ENCODE results near the gene MGAT5B. TPM values are rescaled to one million over a fixed set of nuclear protein-coding genes. Genes with fewer than 3 reads are reported as not detected.

MGAT5B gene
- total RNA-seq, 6 experiments from 2014 or later, result 0.16 TPM; not detected in 5

GRCh38 chr17:76932402-76933333 lies 64.5 kb downstream of the MGAT5B start:
- DNase-seq, result no peak
- 67% methylated on average over 6 of the region's 36 CpGs for WGBS (ENCODE audit: insufficient coverage, low coverage, low lambda C conversion rate, missing lambda C conversion rate)
- Histone ChIP-seq H3K9me3 (no peaks in the 10 kb centered on the region), H3K4me3 (no peak overlapping the region), H3K36me3 (no peaks in the 10 kb centered on the region), H3K4me1 (no peaks in the 10 kb centered on the region), H3K27ac (no peak overlapping the region), H3K27me3 (no peaks in the 10 kb centered on the region)
- no peak for ATAC-seq
- intact Hi-C loops (cut with DNase I), result no loop called here
- TF ChIP-seq POLR2A (IDR thresholded peaks at IDR 0.05) (no peak), CTCF (IDR thresholded peaks at IDR 0.05) (no peak)

GRCh38 chr17:76934561-76935320 lies 66.5 kb downstream of the MGAT5B start:
- Histone ChIP-seq H3K27me3 (no peaks in the 10 kb centered on the region), H3K4me3 (no peak overlapping the region), H3K36me3 (no peaks in the 10 kb centered on the region), H3K4me1 (no peaks in the 10 kb centered on the region), H3K27ac (no peak overlapping the region), H3K9me3 (no peaks in the 10 kb centered on the region)
- WGBS (ENCODE audit: insufficient coverage, low coverage, low lambda C conversion rate, missing lambda C conversion rate), result 40% methylated on average over 9 of the region's 12 CpGs
- ATAC-seq (no peak), DNase-seq (no peak)
- TF ChIP-seq POLR2A (IDR thresholded peaks at IDR 0.05), result no peak
- no peak for TF ChIP-seq CTCF (IDR thresholded peaks at IDR 0.05)
- intact Hi-C loops (cut with DNase I), result no loop called here

GRCh38 chr17:76935331-76935730 lies 67.1 kb downstream of the MGAT5B start:
- TF ChIP-seq POLR2A (IDR thresholded peaks at IDR 0.05), result no peak
- TF ChIP-seq CTCF (IDR thresholded peaks at IDR 0.05), result no peak
- Histone ChIP-seq H3K4me1 (no peaks in the 10 kb centered on the region), H3K9me3 (no peaks in the 10 kb centered on the region), H3K4me3 (no peak overlapping the region), H3K27ac (no peak overlapping the region), H3K36me3 (no peaks in the 10 kb centered on the region), H3K27me3 (no peaks in the 10 kb centered on the region)
- 64% methylated on average over 3 of the region's 3 CpGs for WGBS (ENCODE audit: insufficient coverage, low coverage, low lambda C conversion rate, missing lambda C conversion rate)
- no peak for DNase-seq
- ATAC-seq, result no peak
- intact Hi-C loops (cut with DNase I), result no loop called here

- 56% methylated on average over 2 of the region's 2 CpGs for whole genome bisulfite sequencing (ENCODE audit: insufficient coverage, low coverage, low lambda C conversion rate, missing lambda C conversion rate)
- Histone ChIP-seq H3K4me3 (no peak overlapping the region), H3K4me1 (no peaks in the 10 kb centered on the region), H3K27me3 (no peaks in the 10 kb centered on the region), H3K27ac (no peak overlapping the region), H3K36me3 (no peaks in the 10 kb centered on the region), H3K9me3 (no peaks in the 10 kb centered on the region)
- no peak for ATAC-seq
- intact Hi-C loops (cut with DNase I), result no loop called here
- TF ChIP-seq CTCF (IDR thresholded peaks at IDR 0.05) (no peak), POLR2A (IDR thresholded peaks at IDR 0.05) (no peak)
- DNase-seq, result no peak
Measured at GRCh38 chr17:76937238-76937637, 69.0 kb downstream of the MGAT5B start.
